ENCODE data around the gene SNX14. TPM values are rescaled to one million over a fixed set of nuclear protein-coding genes. Genes with fewer than 3 reads are reported as not detected.
A peak's percentile ranks its signal among the peaks of the same experiment; 100 is the strongest.

SNX14 gene
- total RNA-seq, 1 donor from 2014 or later = 108 TPM

- no peak for TF ChIP-seq CTCF (conservative IDR thresholded peaks at IDR 0.05; ENCODE audit: low read depth, low read length)
- no peak for DNase-seq (ENCODE audit: low read depth)
- no peak overlapping the region for H3K4me3 ChIP-seq (ENCODE audit: low read depth, low read length)
Observed at GRCh38 chr6:85483846-85484245, 109.8 kb downstream of the SNX14 start.

- no peak for DNase-seq (ENCODE audit: low read depth)
- peak; percentile 98 for TF ChIP-seq CTCF (conservative IDR thresholded peaks at IDR 0.05; ENCODE audit: low read depth, low read length)
Observed at GRCh38 chr6:85482905-85483700, 110.6 kb downstream of the SNX14 start.

GRCh38 chr6:85482206-85482904, 111.3 kb downstream of the SNX14 start:
- no peak overlapping the region for H3K4me3 ChIP-seq (ENCODE audit: low read depth, low read length)
- no peak for TF ChIP-seq CTCF (conservative IDR thresholded peaks at IDR 0.05; ENCODE audit: low read depth, low read length)
- DNase-seq (ENCODE audit: low read depth) = no peak

More at GRCh38 chr6:85482905-85483700, 110.6 kb downstream of the SNX14 start:
- H3K4me3 ChIP-seq (ENCODE audit: low read depth, low read length) = no peak overlapping the region

GRCh38 chr6:85479208-85479607, 114.5 kb downstream of the SNX14 start:
- no peak overlapping the region for H3K4me3 ChIP-seq (ENCODE audit: low read depth, low read length)
- DNase-seq (ENCODE audit: low read depth) = no peak
- no peak for TF ChIP-seq CTCF (conservative IDR thresholded peaks at IDR 0.05; ENCODE audit: low read depth, low read length)

GRCh38 chr6:85476532-85476931, 117.1 kb downstream of the SNX14 start:
- peak; percentile 6 for TF ChIP-seq CTCF (conservative IDR thresholded peaks at IDR 0.05; ENCODE audit: low read depth, low read length)
- DNase-seq (ENCODE audit: low read depth) = no peak
- no peak overlapping the region for H3K4me3 ChIP-seq (ENCODE audit: low read depth, low read length)

- DNase-seq (ENCODE audit: low read depth) = no peak
- TF ChIP-seq CTCF (conservative IDR thresholded peaks at IDR 0.05; ENCODE audit: low read depth, low read length) = no peak
- H3K4me3 ChIP-seq (ENCODE audit: low read depth, low read length) = no peak overlapping the region
Observed at GRCh38 chr6:85473748-85474147, 119.9 kb downstream of the SNX14 start.
